Measurements from ENCODE around the gene SAMD14. TPM values are rescaled to one million over a fixed set of nuclear protein-coding genes. Genes with fewer than 3 reads are reported as not detected.

SAMD14 gene
- total RNA-seq, 1 experiment from 2014 or later: not detected

GRCh38 chr17:50148226-50149090, 18.5 kb upstream of the SAMD14 start:
- DNase-seq (ENCODE audit: low read depth): peak; percentile 32

- DNase-seq (ENCODE audit: low read depth): no peak
These were observed 17.9 kb upstream of the SAMD14 start for GRCh38 chr17:50147841-50148225.

- DNase-seq (ENCODE audit: low read depth): no peak
These were observed 17.1 kb upstream of the SAMD14 start for GRCh38 chr17:50146927-50147665.

GRCh38 chr17:50146230-50146926, 16.4 kb upstream of the SAMD14 start:
- DNase-seq (ENCODE audit: low read depth): no peak

- DNase-seq (ENCODE audit: low read depth): no peak
These were observed 15.7 kb upstream of the SAMD14 start for GRCh38 chr17:50145532-50146229.

GRCh38 chr17:50144845-50145531, 15.0 kb upstream of the SAMD14 start:
- no peak for DNase-seq (ENCODE audit: low read depth)

- no peak for DNase-seq (ENCODE audit: low read depth)
These were observed 14.4 kb upstream of the SAMD14 start for GRCh38 chr17:50144355-50144754.

- no peak for DNase-seq (ENCODE audit: low read depth)
These were observed 13.7 kb upstream of the SAMD14 start for GRCh38 chr17:50143461-50144176.

GRCh38 chr17:50141745-50142110, 11.8 kb upstream of the SAMD14 start:
- DNase-seq (ENCODE audit: low read depth): no peak

- DNase-seq (ENCODE audit: low read depth): no peak
These were observed 11.2 kb upstream of the SAMD14 start for GRCh38 chr17:50141026-50141744.

- DNase-seq (ENCODE audit: low read depth): peak; percentile 78
These were observed 10.3 kb upstream of the SAMD14 start for GRCh38 chr17:50139950-50140885.

- no peak for DNase-seq (ENCODE audit: low read depth)
These were observed 9.3 kb upstream of the SAMD14 start for GRCh38 chr17:50139185-50139783.

- DNase-seq (ENCODE audit: low read depth): no peak
These were observed 7.1 kb upstream of the SAMD14 start for GRCh38 chr17:50137042-50137441.

GRCh38 chr17:50136096-50136687, 6.2 kb upstream of the SAMD14 start:
- no peak for DNase-seq (ENCODE audit: low read depth)

GRCh38 chr17:50135316-50136095, 5.5 kb upstream of the SAMD14 start:
- DNase-seq (ENCODE audit: low read depth): no peak

GRCh38 chr17:50134206-50135110, 4.5 kb upstream of the SAMD14 start:
- no peak for DNase-seq (ENCODE audit: low read depth)
